DND-41 (cell line): Measurements from ENCODE around the gene ROBO2.
A peak's percentile ranks its signal among the peaks of the same experiment; 100 is the strongest.

Experiments
- ATAC-seq: fragments of 200-7000 bp; cut with Tn5 transposase; 3 replicates; pipeline ENCODE4 v1.9.1; 2021; ENCODE audit warnings: low read depth; ENCODE audit not compliant: insufficient read depth
- DNase-seq: peaks from one replicate; pipeline ENCODE4 v3.0.0-alpha.2; 2020
- H2AFZ ChIP-seq: 2 replicates; pipeline ENCODE4 v1.6.0; 2012; ENCODE audit warnings: low read depth, low read length
- H3K27ac ChIP-seq: 2 replicates; pipeline ENCODE4 v1.5.1; 2012; ENCODE audit warnings: low read length, inconsistent platforms
- H3K27me3 ChIP-seq: fragments of 200-600 bp; sonication (generic); 2 replicates; pipeline ENCODE4 v1.6.0; 2012; ENCODE audit warnings: low read length, mild to moderate bottlenecking, inconsistent platforms; ENCODE audit not compliant: insufficient read depth, poor library complexity
- H3K36me3 ChIP-seq: 2 replicates; pipeline ENCODE4 v1.5.1; 2012; ENCODE audit warnings: low read length, inconsistent platforms; ENCODE audit not compliant: insufficient read depth
- H3K4me1 ChIP-seq: 2 replicates; pipeline ENCODE4 v1.5.1; 2012; ENCODE audit warnings: mild to moderate bottlenecking, low read length; ENCODE audit not compliant: insufficient read depth
- H3K4me2 ChIP-seq: 2 replicates; pipeline ENCODE4 v1.6.0; 2012; ENCODE audit warnings: mild to moderate bottlenecking, moderate library complexity, low read length, inconsistent platforms; ENCODE audit not compliant: insufficient read depth
- H3K4me3 ChIP-seq, 2 experiments: fragments of 200-600 bp in 1 of 2; shearing (Covaris generic) in 1 of 2; 2 replicates each; pipeline ENCODE4 v1.5.1; 2012 to 2016; ENCODE audit warnings: inconsistent platforms in 2 of 2, low read length in 2 of 2, mild to moderate bottlenecking in 2 of 2, low read depth in 1 of 2, moderate library complexity in 1 of 2
- H3K79me2 ChIP-seq: 2 replicates; pipeline ENCODE4 v1.6.0; 2012; ENCODE audit warnings: low read length, inconsistent platforms; ENCODE audit not compliant: insufficient read depth
- H3K9ac ChIP-seq: 2 replicates; pipeline ENCODE4 v1.6.0; 2012; ENCODE audit warnings: low read depth, mild to moderate bottlenecking, inconsistent platforms, low read length, moderate library complexity
- H3K9me3 ChIP-seq: 2 replicates; pipeline ENCODE4 v1.5.1; 2012; ENCODE audit warnings: low read length, moderate library complexity, mild to moderate bottlenecking, inconsistent platforms; ENCODE audit not compliant: insufficient read depth, severe bottlenecking
- H4K20me1 ChIP-seq: 2 replicates; pipeline ENCODE4 v1.6.0; 2012; ENCODE audit warnings: low read length; ENCODE audit not compliant: insufficient read depth
- CTCF ChIP-seq: IDR thresholded peaks from 2 replicates; pipeline ENCODE4 v1.5.1; 2012; ENCODE audit warnings: borderline replicate concordance, low read length, moderate library complexity, mild to moderate bottlenecking; ENCODE audit not compliant: poor library complexity, severe bottlenecking; ENCODE audit errors: extremely low read depth
- EZH2 ChIP-seq: IDR thresholded peaks from 3 replicates; pipeline ENCODE4 v1.6.1; 2012; ENCODE audit warnings: borderline replicate concordance, low read depth, mild to moderate bottlenecking, moderate library complexity, low read length, inconsistent platforms; ENCODE audit not compliant: severe bottlenecking

Gene ROBO2

GRCh38 chr3:77313843-77314242 is 273.9 kb downstream of the ROBO2 start:
- ATAC-seq = no peak
- no peaks in the 10 kb centered on the region for H3K4me1 ChIP-seq
- no peak overlapping the region for H2AFZ ChIP-seq
- H3K9ac ChIP-seq = no peak overlapping the region
- H3K27ac ChIP-seq = no peak overlapping the region
- no peaks in the 10 kb centered on the region for H3K27me3 ChIP-seq
- no peak for DNase-seq
- no peaks in the 10 kb centered on the region for H3K36me3 ChIP-seq
- no peak overlapping the region for H3K4me3 ChIP-seq
- H4K20me1 ChIP-seq = no peaks in the 10 kb centered on the region
- no peak for TF ChIP-seq CTCF
- TF ChIP-seq EZH2 = no peak
- H3K79me2 ChIP-seq = no peaks in the 10 kb centered on the region
- no peaks in the 10 kb centered on the region for H3K9me3 ChIP-seq
- no peak overlapping the region for H3K4me2 ChIP-seq

GRCh38 chr3:77319711-77320110 is 279.8 kb downstream of the ROBO2 start:
- ATAC-seq = no peak
- no peak for TF ChIP-seq CTCF
- TF ChIP-seq EZH2 = no peak
- DNase-seq = no peak
- H3K27me3 ChIP-seq = no peaks in the 10 kb centered on the region
- H3K9ac ChIP-seq = no peak overlapping the region
- no peaks in the 10 kb centered on the region for H3K36me3 ChIP-seq
- no peaks in the 10 kb centered on the region for H3K9me3 ChIP-seq
- H3K4me1 ChIP-seq = no peaks in the 10 kb centered on the region
- H2AFZ ChIP-seq = no peak overlapping the region
- no peak overlapping the region for H3K27ac ChIP-seq
- H4K20me1 ChIP-seq = no peaks in the 10 kb centered on the region
- no peak overlapping the region for H3K4me2 ChIP-seq
- no peaks in the 10 kb centered on the region for H3K79me2 ChIP-seq
- H3K4me3 ChIP-seq = no peak overlapping the region

GRCh38 chr3:77320514-77320913 is 280.6 kb downstream of the ROBO2 start:
- ATAC-seq (no peak), DNase-seq (no peak)
- TF ChIP-seq CTCF (peak; percentile 58), EZH2 (no peak)

GRCh38 chr3:77321646-77322045 is 281.7 kb downstream of the ROBO2 start:
- no peaks in the 10 kb centered on the region for H3K9me3 ChIP-seq
- H3K9ac ChIP-seq = no peak overlapping the region
- no peak overlapping the region for H3K4me3 ChIP-seq
- no peak for ATAC-seq
- H3K36me3 ChIP-seq = no peaks in the 10 kb centered on the region
- H3K27ac ChIP-seq = no peak overlapping the region
- DNase-seq = no peak
- no peak overlapping the region for H2AFZ ChIP-seq
- H3K79me2 ChIP-seq = no peaks in the 10 kb centered on the region
- H3K27me3 ChIP-seq = no peaks in the 10 kb centered on the region
- H3K4me2 ChIP-seq = no peak overlapping the region
- TF ChIP-seq EZH2 = no peak
- TF ChIP-seq CTCF = no peak
- no peaks in the 10 kb centered on the region for H4K20me1 ChIP-seq
- no peaks in the 10 kb centered on the region for H3K4me1 ChIP-seq

More at GRCh38 chr3:77320514-77320913, 280.6 kb downstream of the ROBO2 start:
- no peaks in the 10 kb centered on the region for H3K79me2 ChIP-seq
- no peaks in the 10 kb centered on the region for H3K4me1 ChIP-seq
- no peaks in the 10 kb centered on the region for H3K27me3 ChIP-seq
- no peak overlapping the region for H3K4me3 ChIP-seq
- no peaks in the 10 kb centered on the region for H3K36me3 ChIP-seq
- H4K20me1 ChIP-seq = no peaks in the 10 kb centered on the region
- no peaks in the 10 kb centered on the region for H3K9me3 ChIP-seq
- H3K9ac ChIP-seq = no peak overlapping the region
- H2AFZ ChIP-seq = no peak overlapping the region
- H3K4me2 ChIP-seq = no peak overlapping the region
- no peak overlapping the region for H3K27ac ChIP-seq
